ENCODE measurements around the gene CHST8.

CHST8 gene

DNA sequence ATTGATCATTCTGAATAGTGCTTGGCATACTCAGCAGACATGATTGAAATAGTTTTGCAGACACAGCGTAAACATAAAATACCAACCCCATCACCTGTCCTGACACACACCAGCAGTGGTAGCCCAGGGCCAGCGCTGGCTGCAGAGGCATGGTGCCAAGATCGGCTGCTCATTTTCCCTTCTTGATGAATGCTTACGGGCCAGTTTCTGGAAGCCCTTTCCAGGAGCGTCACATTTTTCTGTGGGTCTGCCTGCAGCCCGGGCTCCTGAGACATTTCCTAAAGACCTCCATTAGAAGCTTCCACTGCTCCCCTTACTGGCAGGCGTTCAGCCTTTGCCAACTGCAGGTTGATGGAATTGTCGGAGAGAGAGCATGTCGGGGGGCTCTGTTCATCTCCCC is 48.6 kb downstream of the CHST8 start:
- no peak overlapping the region for H3K27ac ChIP-seq
- TF ChIP-seq, protein P1, sequence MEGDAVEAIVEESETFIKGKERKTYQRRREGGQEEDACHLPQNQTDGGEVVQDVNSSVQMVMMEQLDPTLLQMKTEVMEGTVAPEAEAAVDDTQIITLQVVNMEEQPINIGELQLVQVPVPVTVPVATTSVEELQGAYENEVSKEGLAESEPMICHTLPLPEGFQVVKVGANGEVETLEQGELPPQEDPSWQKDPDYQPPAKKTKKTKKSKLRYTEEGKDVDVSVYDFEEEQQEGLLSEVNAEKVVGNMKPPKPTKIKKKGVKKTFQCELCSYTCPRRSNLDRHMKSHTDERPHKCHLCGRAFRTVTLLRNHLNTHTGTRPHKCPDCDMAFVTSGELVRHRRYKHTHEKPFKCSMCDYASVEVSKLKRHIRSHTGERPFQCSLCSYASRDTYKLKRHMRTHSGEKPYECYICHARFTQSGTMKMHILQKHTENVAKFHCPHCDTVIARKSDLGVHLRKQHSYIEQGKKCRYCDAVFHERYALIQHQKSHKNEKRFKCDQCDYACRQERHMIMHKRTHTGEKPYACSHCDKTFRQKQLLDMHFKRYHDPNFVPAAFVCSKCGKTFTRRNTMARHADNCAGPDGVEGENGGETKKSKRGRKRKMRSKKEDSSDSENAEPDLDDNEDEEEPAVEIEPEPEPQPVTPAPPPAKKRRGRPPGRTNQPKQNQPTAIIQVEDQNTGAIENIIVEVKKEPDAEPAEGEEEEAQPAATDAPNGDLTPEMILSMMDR (conservative IDR thresholded peaks at IDR 0.05), result no peak

DNA sequence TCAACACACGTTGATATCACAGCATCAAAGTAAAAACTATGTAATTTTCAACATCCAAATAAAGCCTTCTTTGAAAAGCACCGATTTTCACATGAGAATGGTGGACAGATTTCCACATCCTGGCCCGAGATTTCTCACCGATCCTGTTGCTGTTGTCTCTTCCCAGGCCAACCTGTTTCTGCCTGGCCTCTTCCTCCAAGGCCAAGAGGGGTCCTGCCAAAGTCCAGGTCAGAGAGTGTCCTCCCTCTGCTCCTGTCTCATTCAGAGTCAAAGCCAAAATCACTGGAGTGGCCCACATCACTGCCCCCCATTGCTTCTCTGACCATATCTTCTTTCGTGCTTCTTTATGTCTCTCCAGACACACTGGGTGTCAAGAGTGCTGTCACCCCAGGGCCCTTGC is 49.5 kb downstream of the CHST8 start:
- TF ChIP-seq, protein P1 (conservative IDR thresholded peaks at IDR 0.05), result no peak
- H3K27ac ChIP-seq, result no peak overlapping the region

DNA sequence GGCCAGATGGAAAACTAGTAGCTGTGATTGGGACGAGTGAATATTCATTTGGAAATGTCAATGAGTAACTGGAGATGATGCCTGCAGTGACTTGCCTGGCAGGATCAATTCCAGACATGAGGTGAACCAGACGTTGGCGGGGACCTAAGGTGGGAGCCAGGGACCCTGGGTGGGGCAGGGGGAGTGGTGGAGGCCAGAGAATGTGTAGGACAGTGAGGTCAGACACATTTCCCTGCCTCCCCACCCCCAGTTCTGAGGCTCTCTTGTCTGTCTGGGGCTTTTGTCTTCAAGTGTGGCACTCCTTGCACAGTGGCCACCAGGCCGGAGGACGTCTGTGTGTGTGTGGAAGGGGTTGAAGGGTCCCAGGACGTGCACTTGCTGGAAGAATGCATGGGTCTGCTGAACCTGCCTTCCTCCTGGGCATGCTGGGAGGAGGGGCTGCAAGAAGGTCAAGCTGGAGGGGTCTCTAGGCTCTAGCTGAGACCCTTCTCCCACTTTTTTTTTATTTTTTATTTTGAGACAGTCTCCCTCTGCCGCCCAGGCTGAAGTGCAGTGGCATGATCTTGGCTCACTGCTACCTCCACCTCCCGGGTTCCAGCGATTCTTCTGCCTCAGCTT is 51.6 kb downstream of the CHST8 start:
- no peak overlapping the region for H3K27ac ChIP-seq
- TF ChIP-seq, protein P1 (conservative IDR thresholded peaks at IDR 0.05), result no peak

DNA sequence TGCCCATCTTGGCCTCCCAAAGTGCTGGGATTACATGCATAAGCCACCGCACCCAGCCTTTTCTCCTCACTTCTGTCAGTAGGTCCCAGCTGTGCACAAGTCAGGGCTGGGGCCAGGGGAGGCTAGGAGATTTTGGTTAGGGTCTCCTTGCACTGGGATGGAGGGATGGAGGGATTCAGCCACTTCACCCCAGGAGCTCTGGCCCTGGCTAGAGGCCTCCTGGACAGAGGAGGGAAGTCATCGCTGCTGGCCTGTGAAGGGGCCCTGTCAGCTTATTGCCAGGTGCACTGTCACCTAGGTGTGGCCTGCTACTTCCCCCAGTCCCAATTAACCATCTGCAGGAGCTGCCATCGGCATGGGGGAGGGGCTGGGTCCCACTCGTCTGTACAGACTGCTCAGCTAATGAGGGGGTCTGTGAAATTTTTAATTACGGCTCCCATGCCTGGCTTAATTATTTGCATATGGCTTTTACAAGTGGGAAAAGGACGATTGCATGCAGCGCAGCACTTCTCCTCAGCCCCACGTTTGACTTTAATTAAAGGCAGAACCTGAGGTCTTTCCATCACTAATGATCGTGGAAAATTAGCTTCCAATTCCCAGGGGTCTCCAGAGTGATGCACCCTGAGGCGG is 52.4 kb downstream of the CHST8 start:
- TF ChIP-seq, protein P1 (conservative IDR thresholded peaks at IDR 0.05), result no peak
- no peak overlapping the region for H3K27ac ChIP-seq

DNA sequence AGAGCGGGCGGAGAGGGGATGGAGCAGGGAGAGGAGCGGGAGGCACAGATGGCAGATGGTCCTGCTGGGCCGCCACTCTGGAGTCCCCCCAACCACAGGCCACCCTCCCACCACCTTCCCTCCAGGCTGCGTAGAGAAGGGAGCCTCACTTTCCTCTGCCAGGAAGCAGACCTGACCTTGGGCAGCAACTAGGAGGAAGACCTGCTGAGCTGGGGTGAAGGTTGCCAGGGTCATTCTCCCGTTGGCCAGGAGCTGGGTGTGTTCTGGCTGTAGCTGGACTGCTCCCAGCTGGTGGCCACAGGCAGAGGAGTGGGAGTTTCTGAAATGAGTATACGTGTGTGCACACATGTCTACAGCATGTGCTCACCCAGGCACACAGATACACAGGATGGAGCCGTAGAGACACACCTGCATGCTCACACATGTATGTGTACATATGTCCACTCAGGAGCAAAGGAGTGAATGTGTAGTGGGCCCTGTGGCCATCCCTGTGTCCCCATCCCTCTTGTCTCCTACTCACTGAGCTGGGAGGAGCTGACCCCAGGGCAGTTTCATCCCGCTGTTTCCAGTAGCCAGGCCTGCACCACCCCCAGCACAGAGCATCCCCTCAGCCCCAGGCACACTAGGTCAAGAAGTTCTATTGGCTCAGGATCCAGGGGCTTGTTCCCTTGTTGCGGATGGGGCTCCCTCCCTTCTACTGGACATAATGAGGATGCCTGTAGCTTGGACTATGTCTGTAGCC is 53.0 kb downstream of the CHST8 start:
- no peak overlapping the region for H3K27ac ChIP-seq
- TF ChIP-seq, protein P1 (conservative IDR thresholded peaks at IDR 0.05), result no peak

DNA sequence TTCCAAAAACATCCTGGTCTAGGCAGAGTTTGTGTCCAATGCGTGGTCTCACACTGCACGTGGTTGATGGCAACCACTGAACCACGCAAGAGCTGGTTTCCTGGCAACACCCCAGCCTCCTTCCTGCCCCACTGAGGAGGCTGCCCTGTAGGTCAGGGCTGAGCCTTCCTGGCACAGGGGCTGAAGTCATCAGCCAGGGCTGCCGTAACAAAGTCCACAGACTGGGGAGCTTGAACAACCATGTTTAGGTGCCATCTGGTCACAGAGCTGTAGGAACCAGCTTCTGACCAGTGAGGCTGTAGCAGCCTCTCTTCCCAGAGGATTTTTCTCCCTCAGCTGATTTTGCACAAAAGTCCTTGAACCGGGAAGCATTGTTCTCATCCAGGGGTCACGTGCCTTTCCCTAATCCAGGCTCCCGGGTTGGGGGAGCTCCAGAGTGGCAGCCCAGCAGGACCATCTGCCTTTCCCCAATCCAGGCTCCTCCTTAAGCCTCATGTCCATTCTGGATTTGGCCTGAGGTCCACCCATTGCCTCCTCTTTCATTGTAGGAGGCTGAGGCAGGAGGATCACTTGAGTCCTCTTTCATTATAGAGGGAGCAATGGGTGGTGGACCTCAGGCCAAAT is 53.9 kb downstream of the CHST8 start:
- TF ChIP-seq, protein P1 (conservative IDR thresholded peaks at IDR 0.05), result no peak
- H3K27ac ChIP-seq, result no peak overlapping the region
